NCI-H526 (cell line): ENCODE results near the gene KATNAL1.

Experiments used
- DNase-seq, 2 experiments: peaks; one replicate each; lab custom pipeline; 2025; lab: John Stamatoyannopoulos, UW

Gene KATNAL1

DNA sequence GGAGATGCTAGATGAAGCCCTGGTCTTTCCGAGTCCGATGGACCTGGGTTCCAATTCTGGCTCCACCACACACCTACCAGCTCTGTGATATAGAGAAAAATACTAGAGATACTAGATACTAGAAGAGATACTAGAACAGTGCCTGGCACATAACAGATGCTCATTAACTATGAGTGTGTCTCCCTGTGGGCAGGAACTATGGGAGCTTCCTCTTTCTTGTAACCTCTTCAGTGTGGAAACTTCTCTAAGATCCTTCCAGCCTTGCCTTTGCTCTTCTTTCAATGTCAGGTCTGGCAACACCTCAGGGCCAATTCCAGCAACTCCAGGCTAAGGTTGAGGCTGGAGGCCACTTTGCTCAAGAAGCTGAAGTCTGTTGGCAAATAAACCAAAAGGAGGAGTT lies 143.9 kb downstream of the KATNAL1 start:
- DNase-seq: no peak

DNA sequence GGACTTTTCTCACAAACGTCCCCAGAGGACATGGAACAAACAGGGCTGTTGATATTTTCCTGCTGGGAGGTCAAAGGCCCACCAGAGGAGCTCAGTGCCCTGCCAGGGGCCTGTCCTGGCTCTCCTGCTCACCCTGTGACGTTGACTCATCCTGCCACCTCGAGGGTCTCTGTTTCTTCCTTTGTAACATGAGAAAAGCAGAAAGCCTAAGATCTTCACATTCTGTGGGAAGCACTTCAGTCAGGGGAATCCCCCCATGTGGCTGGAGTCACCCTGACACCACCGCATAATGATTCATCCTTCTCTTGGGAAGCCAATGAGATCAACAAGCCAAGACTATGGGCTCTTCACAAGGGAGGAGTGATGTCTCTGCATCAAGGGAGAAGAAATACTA lies 147.9 kb downstream of the KATNAL1 start:
- DNase-seq: no peak

DNA sequence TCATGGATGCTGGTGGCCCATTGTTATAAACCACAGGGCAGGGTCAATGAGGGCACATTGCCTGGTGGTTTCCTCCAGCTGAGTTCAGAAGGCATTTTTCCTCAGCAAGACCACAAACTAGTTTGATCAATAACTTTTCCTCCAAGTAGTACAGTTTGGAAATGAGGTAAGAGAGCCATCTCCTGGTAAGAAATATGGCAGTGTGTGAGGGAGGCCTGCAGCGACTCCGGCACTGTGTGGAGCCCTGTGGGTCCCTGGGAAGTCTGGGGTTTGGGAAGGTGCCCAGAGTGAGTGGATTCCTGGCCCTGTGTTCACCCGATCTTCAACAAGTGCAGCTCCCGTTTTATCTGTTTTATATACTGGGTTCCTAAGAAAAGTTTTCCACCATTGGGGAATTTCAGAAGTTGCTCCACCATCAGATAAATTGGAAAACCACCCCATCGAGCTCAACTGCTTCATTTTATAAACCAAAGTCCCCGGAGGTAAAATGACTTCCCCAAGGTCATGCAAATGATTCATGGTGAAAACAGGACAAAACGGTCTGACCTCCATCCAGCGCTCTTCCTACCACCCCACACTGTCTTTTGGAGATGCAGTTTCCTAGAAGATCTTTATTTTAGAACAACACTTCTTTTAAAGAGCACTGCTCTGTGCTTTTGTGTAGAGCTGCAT lies 148.4 kb downstream of the KATNAL1 start:
- no peak for DNase-seq

DNA sequence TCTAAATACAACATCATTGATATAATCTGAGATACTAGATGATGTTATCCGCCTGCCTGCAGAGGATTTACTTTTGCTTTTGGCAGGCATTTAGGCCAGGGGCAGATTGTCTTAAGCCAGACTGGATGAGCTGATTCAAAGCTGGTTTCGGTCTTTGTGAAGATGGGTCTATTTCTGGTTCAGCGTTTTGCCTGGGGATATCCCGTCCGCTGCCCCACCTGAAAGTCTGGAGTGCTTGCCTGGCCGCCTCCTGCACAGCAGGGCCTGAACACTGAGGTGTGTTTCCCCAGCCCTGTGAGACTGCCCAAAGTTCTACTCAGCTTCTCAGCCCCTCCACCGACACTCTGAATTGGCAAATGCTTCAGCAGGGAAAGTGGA lies 149.7 kb downstream of the KATNAL1 start:
- no peak for DNase-seq

DNA sequence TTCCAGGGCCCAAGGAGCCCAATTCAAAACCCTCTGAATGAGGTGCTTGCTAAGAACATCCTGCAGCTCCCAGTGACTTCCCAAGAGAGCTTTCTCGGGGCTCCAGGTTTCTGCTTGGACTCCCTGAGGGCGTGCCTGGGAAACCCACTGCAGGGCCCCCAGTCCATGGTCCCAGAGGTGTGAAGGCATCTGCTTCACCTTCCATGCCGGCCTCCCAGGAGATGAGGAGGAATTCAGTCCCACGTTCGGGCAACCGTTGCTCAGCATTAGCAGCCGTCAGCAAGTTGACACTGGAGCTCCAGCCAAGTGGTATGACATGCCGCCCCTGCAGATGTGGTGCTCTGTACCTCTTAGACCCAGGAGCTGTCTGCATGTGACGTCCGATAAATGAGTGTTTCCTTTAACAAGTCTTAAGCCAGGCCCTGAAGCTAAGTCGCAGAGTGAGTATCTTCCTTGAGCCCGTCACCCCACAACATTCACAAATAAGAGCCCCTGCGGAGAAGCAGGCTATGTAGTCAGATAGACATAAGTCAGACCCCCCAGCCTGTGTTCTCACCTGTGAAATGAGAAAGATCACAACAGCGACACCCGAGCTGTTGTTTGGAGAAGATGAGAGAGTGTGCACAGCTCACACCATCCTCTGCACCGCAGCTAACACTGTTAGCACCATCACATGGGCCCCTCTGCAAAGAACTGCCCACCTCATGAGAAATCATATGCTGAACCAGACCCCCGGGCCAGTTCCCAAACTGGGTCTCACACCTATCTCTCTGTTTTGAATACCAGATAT lies 150.3 kb downstream of the KATNAL1 start:
- DNase-seq: no peak

DNA sequence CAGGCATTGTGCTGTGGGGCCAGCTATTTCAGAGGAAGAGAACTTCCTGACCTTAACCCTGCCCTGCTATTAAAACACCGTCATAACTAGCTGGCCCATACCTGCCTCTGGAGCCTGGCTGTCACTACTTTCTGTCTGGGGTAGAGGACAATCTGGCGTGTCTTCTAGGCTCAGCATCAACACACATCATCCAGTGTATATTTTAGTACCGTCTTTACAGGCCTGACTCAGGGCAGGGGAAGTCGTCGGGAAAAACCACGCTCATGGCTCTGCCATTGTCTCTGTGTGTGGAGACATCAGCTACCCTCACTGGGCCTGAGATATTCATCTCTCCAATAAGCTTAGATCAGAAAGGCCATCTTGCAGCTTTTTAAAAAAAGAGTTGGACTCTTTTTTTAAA lies 151.1 kb downstream of the KATNAL1 start:
- no peak for DNase-seq

DNA sequence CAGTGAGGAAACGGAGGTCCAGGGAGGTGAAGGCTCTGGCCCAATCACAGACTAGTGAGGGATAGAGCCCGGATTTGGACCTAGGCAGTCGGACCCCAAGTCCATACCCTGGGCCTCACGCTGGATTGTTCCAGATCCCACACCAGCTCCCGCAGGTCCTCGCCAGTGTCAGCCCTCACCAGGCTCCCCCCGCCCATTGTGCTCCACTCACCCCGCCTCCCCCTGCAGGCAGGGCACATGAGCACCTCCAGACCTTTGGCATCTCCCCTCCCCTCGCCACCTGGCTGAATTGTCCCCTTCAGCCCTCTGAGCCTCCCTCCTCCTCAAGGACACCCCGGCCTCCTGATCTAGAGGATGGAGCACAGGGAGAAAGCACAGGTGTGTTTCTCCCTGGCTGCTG lies 152.4 kb downstream of the KATNAL1 start:
- no peak for DNase-seq

DNA sequence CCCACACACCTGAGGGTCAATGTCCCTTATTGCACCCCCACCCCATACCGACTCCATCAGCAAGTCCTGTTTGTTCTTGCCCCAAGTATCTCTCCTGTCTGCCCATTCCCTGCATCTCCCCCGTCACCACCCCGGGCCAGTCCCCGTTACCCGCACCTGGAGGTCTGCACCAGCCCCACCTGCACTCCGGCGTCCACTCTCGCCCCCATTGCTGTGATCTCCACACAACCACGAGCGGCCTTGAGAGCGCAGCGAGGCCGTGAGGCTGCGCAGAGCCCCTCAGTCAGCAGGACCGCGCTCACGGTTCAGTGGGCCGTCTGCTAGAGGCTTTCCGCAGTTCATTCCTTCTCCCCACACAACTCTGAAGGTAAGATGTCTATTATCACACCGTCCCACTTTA lies 152.8 kb downstream of the KATNAL1 start:
- no peak for DNase-seq

DNA sequence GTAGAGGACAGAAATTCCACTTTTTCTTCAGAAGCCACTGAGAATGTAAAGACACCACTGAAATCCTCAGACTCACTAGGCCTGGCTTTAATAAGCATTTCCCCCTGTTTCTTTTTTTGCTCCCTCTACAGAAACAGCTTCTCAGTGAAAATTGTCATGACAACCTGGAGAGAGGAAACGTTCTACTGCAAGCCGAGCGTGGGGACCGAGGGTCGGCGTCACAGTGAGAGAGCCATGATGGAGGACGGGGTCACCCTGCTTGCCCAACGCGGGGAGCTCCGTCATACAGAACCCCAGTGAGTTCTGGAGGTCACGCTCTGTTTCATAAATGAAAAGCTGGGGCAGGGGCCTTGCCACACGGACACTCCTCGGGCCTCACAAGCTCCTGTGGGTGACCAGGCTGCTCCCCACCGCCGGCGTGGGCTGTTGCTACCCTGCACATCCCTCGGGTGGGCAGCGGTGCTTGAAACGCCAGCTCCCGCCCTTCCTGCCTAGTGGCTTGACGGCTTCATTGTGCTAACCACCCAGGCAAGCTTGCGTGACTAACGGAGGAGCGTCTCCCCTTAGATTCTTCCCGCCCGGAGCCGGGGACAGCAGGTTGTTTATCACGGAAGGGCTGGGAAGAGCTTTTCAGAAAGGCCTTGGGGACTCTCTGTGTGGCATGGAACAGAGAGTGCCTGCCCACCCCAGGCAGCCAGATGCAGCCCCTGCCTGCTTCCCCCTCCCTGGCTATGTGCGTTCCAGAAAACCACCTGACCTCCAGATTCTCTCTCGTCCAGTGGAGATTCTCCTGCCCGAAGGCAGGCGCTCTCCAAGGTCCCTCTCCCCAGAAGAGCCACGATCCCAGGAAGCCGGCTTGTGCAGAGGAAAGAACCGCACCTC lies 153.6 kb downstream of the KATNAL1 start:
- DNase-seq: no peak
